NCI-H446 (cell line): Measurements from ENCODE around the gene COPRS.

Experiments
- DNase-seq, 2 experiments: peaks; one replicate each; lab custom pipeline; 2025; lab: John Stamatoyannopoulos, UW

The COPRS gene

GRCh38 chr17:31808521-31809050 lies 50.5 kb downstream of the COPRS start:
- no peak for DNase-seq

GRCh38 chr17:31807846-31808245 lies 51.2 kb downstream of the COPRS start:
- DNase-seq, result no peak

DNA sequence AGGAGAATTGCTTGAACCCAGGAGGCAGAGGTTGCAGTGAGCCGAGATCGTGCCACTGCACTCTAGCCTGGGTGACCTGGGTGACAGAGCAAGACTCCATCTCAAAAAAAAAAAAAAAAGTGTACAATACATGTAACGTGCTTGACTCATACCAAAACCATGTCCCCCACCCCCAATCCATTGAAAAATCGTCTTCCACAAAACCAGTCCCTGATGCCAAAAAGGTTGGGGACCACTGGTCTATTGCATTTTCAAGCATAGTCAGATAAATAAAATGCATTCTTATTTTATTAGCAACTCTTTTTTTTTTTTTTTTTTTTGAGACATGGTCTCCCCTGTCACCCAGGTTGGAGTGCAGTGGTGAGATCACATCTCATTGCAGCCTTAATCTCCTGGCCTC lies 52.1 kb downstream of the COPRS start:
- DNase-seq, result no peak

GRCh38 chr17:31803494-31804213 lies 55.4 kb downstream of the COPRS start:
- no peak for DNase-seq

- no peak for DNase-seq
Observed at GRCh38 chr17:31802502-31802901, 56.5 kb downstream of the COPRS start.
